NOMO-1 (cell line): ENCODE measurements around the gene APOE.

Experiments used
- DNase-seq, 2 experiments: peaks; one replicate each; lab custom pipeline; 2025; ENCODE audit not compliant: unreplicated experiment in 2 of 2; lab: John Stamatoyannopoulos, UW

APOE gene

GRCh38 chr19:44951179-44952159 lies 45.9 kb downstream of the APOE start:
- peak; percentile 43 to 52 for DNase-seq

GRCh38 chr19:44954278-44954648 lies 48.7 kb downstream of the APOE start:
- DNase-seq = no peak

GRCh38 chr19:44954649-44955504 lies 49.3 kb downstream of the APOE start, which contains the start of gene CLPTM1:
CLPTM1 (plus strand) TSS chr19:44955380; CDS start chr19:44955396, 16 bp downstream.
- peak; percentile 93 to 95 for DNase-seq

GRCh38 chr19:44955505-44956439 lies 50.2 kb downstream of the APOE start:
- DNase-seq = peak in 1 of 2 experiments; percentile 6

- no peak for DNase-seq
Observed at GRCh38 chr19:44957526-44957925, 51.9 kb downstream of the APOE start.

- no peak for DNase-seq
Observed at GRCh38 chr19:44958090-44958489, 52.5 kb downstream of the APOE start.
